Activated CD4-positive, alpha-beta T cell treated with anti-CD3 and anti-CD28 coated beads for 1 hour (primary cell): ENCODE data around the gene ZNF786.

Source experiments
- DNase-seq: peaks from one replicate; pipeline ENCODE4 v3.0.0-alpha.2; 2020

The ZNF786 gene

DNA sequence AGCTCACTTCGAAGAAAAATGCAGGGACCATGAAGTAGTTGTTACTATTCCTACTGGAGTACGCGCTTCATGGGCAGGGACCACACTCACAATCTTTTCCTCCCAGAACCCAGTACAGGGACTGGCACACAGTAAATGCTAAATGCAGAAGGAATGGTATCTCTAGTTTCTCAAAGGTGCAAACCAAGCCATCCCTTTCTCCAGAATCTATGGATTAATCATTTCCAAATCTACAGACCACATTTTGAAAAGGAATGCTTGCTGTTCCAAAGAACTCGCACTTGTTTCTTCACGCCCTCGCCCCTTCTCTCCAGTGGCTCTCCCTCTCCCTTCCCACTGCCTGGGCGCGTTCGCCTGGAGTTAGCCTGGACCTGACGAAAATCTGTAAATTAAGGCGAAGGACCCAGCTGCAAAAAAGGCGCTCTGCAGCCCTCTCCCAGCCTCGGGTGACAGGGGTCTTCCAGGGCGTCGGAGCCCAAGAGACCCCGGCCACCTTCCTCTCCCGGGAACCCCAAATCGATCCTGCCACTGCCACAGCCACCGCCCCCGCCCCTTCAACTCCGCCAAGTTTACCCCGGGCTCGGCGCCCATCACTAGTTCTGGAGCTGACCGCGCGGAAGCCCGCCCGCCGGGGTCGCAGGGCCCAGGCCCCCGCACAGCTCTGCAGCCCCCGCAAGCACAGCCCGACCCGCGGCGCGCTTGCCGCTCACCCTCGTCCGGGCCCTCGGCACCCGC, 62.7 kb downstream of the ZNF786 start:
- no peak for DNase-seq

DNA sequence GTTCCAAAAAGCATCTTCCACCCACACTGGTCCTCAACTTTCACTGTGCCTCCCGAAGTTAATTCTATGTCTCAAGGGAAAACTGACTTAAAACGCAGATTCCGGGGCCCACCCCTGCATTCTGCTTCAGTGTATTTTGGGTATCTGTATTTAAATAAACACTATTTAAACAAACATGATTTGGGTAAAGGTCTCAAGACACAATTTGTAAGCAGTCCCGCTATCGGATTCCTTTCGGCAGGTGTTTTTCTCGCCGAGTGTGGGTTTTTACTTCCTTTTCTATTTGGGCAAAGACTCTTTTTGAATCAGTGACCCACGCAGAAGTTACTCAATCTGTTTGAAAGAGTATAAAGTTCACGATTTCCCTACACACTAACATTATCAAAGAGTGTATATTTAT, 63.5 kb downstream of the ZNF786 start:
- no peak for DNase-seq

GRCh38 chr7:149023662-149024061, 66.9 kb downstream of the ZNF786 start:
- DNase-seq, result no peak

GRCh38 chr7:149022756-149023360, 67.7 kb downstream of the ZNF786 start:
- no peak for DNase-seq

- DNase-seq, result no peak
These were observed 68.8 kb downstream of the ZNF786 start for GRCh38 chr7:149021725-149022062.

- DNase-seq, result no peak
These were observed 70.0 kb downstream of the ZNF786 start for GRCh38 chr7:149020483-149020882.
